Activated CD4-positive, alpha-beta T cell treated with anti-CD3 and anti-CD28 coated beads, Interleukin-10, Interleukin-2, amounts not matched to agents 100 ng/mL and 50 ng/mL, durations not matched to agents 16 hours and 8 hours (primary cell): ENCODE data around the gene ATXN2.
A peak's percentile ranks its signal among the peaks of the same experiment; 100 is the strongest.
"Not testable (repeated sequence)": the region's sequence is repeated elsewhere in the genome, so short reads cannot be mapped to it uniquely, and the experiment has no call there.

Experiments used
- DNase-seq: peaks from one replicate; pipeline ENCODE4 v3.0.0-alpha.2; 2020

ATXN2 gene

GRCh38 chr12:111600205-111600642, 1.1 kb upstream of the ATXN2 start:
- DNase-seq = no peak

- DNase-seq = peak; percentile 93
Observed at GRCh38 chr12:111599453-111600204, 514 bp upstream of the ATXN2 start.

DNA sequence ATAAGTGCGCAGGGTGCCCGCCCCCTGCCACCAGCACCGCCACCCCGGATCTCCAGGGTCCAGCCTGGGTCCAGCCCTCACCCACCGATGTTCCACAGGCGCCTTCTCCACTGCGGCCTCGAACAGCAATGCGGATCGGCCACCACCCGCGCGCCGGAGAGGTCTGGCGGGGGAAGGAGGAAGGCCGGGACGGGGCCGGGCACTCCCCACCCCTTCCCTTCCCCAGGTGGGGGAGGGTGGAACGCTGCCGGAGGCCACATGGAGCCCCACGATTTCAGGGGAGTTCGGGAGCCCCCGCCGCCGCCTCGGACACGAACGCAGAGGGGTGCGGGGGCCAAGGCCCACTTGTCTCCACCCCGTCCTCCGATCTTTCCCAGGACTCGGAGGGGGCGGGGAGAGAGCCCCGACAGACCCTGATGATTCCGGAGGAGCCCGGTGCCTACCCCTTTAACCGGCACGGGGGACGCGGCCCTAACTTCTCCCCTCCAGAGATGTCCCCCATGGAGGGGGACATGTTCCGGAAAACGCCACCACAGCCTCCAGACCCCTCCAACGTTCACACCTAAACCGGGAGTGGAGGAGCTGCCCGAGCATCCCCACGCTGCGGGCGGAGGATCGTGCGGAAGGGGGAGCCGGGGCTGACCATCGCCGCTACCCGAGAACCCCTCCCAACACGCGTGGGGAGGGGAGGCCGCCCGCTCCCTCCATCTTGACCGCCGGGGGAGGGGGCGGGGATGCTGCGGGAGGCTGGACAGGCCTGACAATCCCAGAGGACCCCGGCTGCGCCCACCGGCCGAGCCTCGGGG, 1.1 kb downstream of the ATXN2 start:
- peak; percentile 31 for DNase-seq

GRCh38 chr12:111596985-111597830, 1.9 kb downstream of the ATXN2 start:
- peak; percentile 21 for DNase-seq

DNA sequence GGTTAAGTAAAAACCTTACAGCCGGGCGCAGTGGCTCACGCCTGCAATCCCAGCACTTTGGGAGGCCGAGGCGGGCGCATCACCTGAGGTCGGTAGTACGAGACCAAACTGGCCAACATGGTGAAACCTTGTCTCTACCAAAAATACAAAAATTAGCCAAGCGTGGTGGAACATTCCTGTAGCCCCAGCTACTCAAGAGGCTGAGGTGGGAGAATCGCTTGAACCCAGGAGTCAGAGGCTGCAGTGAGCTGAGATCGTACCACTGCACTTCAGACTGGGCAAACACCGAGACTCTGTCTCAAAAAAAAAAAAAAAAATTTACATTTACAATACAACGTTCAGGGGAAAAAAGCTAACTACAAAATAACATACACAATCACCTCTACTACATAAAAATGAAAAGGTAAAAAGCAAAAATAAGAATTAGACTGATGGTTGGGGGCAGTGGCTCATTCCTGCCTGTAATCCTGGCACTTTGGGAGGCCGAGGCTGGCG, 3.7 kb downstream of the ATXN2 start:
- DNase-seq = not testable (repeated sequence)

DNA sequence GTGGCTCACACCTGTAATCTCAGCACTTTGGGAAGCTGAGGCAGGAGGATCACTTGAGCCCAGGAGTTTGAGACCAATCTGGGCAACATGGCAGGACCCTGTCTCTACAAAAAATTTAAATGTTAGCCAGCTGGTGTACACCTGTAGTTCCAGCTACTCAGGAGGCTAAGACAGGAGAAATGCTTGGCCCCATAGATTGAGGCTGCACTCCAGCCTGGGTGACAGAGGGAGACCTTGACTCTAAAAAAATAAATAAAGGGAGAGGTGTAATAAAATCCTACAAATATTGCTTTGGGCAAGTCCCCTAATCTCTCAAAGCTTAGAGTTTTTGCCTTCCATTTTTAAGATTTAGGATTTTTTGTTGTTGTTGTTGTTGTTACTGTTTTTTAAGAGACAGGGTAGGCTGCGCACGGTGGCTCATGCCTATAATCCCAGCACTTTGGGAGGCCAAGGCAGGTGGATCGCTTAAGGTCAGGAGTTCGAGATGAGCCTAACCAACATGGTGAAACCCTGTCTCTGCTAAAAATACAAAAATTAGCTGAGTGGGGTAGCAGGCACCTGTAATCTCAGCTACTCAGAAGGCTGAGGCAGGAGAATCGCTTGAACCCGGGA, 7.6 kb downstream of the ATXN2 start:
- DNase-seq = not testable (repeated sequence)

DNA sequence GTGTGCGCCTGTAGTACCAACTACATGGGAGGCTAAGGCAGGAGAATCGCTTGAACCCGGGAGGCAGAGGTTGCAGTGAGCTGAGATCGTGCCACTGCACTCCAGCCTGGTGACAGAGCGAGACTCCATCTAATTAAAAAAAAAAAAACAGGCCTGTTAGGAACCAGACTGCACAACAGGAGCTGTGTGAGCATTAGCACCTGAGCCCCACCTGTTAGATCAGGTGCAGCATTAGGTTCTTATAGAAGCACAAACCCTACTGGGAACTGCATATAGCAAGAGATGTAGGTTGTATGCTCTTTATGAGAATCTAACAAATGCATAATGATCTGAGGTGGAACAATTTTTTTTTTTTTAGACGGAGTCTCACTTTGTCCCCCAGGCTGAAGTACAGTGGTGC, 8.6 kb downstream of the ATXN2 start:
- DNase-seq = no peak

DNA sequence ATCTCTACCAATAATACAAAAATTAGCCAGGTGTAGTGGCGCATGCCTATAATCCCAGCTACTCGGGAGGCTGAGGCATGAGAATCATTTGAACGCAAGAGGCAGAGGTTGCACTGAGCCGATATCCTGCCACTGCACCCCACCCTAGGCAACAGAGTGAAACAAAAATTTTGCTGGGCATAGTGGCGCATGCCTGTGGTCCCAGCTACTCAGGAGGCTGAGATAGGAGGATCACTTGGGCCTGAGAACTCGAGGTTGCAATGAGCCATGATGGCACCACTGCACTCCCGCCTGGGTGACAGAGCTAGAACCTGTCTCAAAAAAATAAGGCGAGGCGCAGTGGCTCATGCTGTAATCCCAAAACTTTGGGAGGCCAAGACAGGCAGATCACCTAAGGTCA, 9.5 kb downstream of the ATXN2 start:
- DNase-seq = no peak

DNA sequence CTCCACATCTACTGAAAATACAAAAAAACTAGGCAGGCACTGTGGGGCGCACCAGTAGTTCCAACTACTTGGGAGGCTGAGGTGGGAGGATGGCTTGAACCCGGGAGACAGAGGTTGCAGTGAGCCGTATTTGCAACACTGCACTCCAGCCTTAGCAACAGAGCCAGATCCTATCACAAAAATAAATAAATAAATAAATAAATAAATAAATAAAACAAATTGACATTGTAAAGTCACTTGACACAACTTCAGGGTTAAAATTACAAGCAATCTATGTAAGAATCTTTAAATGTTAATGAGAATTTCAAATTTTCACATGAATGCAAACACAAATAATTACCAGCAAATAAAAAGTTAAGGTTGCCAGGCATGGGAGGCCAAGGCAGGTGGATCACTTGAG, 11.1 kb downstream of the ATXN2 start:
- no peak for DNase-seq

DNA sequence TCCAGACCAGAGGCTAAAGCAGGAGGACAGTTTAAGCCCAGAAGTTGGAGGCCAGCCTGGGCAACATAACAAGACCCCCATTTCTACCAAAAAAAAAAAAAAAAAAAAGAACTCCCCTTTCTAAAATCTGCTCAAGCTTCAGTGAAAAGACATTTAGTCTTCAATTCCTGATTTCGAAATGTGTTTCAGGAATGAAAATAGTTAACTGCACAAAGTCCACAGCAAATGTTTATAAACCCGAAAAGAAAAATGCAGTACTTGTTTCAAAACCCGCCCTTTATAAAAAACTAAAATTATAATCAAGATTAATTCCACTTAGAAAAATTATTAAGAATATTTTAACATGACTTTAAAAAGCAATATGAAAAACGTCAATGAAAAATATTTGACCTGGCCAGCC, 12.1 kb downstream of the ATXN2 start:
- DNase-seq = no peak

DNA sequence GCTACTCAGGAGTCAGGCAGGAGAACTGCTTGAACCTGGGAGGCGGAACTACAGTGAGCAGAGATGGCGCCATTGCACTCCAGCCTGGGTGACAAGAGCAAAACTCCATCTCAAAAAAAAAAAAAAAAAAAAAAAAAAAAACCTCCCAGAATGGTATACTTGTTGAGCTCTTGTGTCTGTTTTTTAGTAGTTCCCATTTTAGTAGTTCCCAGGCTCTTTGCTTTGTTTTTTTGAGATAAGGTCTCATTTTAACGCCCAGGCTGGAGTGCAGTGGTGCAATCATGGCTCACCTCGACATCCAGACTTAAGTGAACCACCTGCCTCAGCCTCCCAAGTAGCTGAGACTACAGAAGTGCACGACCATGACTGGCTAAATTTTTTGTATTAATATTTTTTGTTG, 13.4 kb downstream of the ATXN2 start:
- DNase-seq = peak; percentile 7

DNA sequence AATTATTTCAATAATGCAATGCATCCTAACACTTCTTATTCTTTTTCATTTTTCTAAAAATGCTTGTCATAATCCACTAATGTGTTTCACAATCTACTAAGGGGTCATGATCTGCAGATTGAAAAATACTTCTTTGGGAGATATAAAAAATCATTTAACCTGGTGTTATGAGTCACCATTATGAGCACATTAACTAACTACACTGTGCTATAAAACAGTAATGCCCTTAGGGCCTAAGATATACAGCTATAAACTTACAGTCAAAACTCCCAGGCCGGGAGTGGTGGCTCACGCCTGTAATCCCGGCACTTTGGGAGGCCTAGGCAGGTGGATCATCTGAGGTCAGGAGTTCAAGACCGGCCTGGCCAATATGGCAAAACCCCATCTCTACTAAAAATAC, 14.2 kb downstream of the ATXN2 start:
- no peak for DNase-seq

DNA sequence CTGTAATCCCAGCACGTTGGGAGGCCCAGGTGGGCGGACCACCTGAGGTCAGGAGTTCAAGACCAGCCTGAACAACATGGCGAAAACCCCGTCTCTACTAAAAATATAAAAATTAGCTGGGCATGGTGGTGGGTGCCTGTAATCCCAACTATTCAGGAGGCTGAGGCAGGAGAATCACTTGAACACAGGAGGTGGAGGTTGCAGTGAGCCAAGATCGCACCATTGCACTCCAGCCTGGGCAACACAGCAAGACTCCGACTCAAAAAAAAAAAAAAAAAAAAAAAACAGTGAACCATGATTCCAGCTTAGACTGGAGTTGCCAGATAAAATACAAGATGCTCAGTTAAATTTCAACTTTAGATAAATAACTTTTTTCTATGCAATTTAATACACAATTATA, 15.6 kb downstream of the ATXN2 start:
- DNase-seq = not testable (repeated sequence)

- DNase-seq = no peak
Observed at GRCh38 chr12:111582133-111582747, 16.9 kb downstream of the ATXN2 start.

GRCh38 chr12:111581434-111582132, 17.5 kb downstream of the ATXN2 start:
- no peak for DNase-seq

DNA sequence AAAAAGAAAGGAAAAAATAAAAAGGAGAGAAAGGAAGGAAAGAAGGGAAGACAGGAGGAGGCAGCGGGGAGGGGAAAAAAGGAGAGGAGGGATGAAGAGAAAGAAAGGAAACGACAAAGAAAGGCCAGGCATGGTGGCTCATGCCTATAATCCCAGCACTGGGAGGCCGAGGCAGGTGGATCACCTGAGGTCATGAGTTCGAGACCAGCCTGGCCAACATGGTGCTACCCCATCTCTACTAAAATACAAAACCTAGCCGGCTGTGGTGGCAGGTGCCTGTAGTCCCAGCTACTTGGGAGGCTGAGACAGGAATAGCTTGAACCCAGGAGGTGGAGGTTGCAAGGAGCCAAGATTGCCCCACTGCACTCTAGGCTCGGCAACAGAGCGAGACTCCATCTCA, 18.4 kb downstream of the ATXN2 start:
- no peak for DNase-seq

GRCh38 chr12:111580119-111580425, 19.0 kb downstream of the ATXN2 start:
- no peak for DNase-seq

DNA sequence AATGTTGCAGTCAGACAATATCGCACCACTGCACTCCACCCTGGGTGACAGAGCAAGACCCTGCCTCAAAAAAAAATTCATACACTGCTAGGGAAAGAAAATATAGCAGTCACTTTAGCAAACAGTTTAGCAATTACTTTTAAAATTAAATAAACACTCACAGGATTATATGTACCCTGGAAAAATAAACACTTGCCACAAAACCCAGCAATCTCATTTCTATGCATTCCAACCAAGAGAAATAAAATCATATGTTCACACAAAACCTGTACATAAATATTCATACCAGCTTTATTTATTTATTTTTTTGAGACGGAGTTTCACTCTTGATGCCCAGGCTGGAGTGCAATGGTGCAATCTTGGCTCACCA, 20.2 kb downstream of the ATXN2 start:
- no peak for DNase-seq

- DNase-seq = peak; percentile 12
Observed at GRCh38 chr12:111578276-111578970, 20.7 kb downstream of the ATXN2 start.

GRCh38 chr12:111574797-111575443, 24.2 kb downstream of the ATXN2 start:
- DNase-seq = no peak

GRCh38 chr12:111573476-111573875, 25.6 kb downstream of the ATXN2 start:
- no peak for DNase-seq
